GM06990 (cell line): Measurements from ENCODE around the gene EML2.
A peak's percentile ranks its signal among the peaks of the same experiment; 100 is the strongest.
"Not testable (repeated sequence)": the region's sequence is repeated elsewhere in the genome, so short reads cannot be mapped to it uniquely, and the experiment has no call there.

Experiments used
- DNase-seq: peaks from one replicate; pipeline ENCODE4 v3.0.0-alpha.2; 2011; ENCODE audit not compliant: insufficient read length; ENCODE audit errors: extremely low read depth
- H3K27me3 ChIP-seq: replicated peaks from 2 replicates; pipeline ENCODE4 v1.6.0; 2011; ENCODE audit warnings: low read length; ENCODE audit not compliant: control insufficient read depth, insufficient read depth
- H3K36me3 ChIP-seq: 2 replicates; pipeline ENCODE4 v1.5.1; 2011; ENCODE audit warnings: low read length; ENCODE audit not compliant: control insufficient read depth, insufficient read depth
- H3K4me3 ChIP-seq: replicated peaks from 2 replicates; pipeline ENCODE4 v1.5.1; 2011; ENCODE audit warnings: low read depth, mild to moderate bottlenecking, control low read depth, low read length
- TF ChIP-seq, protein P1 (sequence below): IDR thresholded peaks from 2 replicates; pipeline ENCODE4 v1.5.1; 2011; ENCODE audit warnings: low read length, control low read depth, mild to moderate bottlenecking, inconsistent platforms; ENCODE audit not compliant: insufficient read depth, poor library complexity, severe bottlenecking

EML2 gene, protein sequence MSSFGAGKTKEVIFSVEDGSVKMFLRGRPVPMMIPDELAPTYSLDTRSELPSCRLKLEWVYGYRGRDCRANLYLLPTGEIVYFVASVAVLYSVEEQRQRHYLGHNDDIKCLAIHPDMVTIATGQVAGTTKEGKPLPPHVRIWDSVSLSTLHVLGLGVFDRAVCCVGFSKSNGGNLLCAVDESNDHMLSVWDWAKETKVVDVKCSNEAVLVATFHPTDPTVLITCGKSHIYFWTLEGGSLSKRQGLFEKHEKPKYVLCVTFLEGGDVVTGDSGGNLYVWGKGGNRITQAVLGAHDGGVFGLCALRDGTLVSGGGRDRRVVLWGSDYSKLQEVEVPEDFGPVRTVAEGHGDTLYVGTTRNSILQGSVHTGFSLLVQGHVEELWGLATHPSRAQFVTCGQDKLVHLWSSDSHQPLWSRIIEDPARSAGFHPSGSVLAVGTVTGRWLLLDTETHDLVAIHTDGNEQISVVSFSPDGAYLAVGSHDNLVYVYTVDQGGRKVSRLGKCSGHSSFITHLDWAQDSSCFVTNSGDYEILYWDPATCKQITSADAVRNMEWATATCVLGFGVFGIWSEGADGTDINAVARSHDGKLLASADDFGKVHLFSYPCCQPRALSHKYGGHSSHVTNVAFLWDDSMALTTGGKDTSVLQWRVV

DNA sequence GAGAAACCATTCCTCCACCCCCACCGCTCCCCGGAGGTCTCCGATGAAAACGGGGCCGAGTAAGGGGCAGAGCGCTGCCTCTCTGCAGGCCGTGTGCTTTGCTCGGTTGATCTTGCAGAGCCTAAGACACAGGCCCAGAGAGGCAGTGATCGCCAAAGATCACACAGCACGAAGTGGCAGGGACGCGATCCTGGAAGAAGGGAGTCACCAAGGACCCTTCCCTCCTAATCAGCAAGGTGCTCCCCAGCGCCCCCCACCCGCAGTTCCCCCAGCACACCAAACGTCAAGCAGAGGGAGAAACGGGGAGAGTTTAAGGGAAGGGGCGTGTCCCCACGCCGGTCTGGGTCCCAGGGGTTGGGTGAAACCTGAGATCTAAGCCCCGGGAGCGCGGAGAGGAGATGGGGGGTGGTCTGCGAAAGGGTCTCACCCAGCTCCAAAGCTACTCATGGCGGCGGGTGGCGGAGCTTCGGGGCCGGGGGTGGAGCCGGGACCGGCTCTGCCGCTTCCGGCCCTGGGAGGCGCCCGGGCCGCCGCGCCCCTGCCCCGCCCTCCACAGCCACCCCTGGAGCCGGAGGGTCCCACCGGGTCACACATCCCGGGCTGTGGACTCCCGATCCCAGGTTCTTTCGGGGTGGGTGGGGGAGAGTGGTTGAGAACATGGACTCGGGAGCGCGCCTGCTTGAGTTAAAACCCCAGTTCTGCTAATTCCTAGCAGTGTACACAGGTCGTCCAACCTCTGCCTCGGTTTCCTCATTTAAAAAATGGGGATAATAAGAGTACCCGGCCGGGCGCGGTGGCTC lies at the start of gene EML2:
Gene EML2 (minus strand): TSS at position 468 of the 800 bp plus-strand sequence. CDS start 21 bp downstream, at position 447.
- DNase-seq = peak; percentile 71
- Histone ChIP-seq H3K27me3 (no peaks in the 10 kb centered on the region), H3K36me3 (no peaks in the 10 kb centered on the region; the same call in 1 of the 2 replicates), H3K4me3 (peak within 1 kb of the TSS; percentile 88)
- TF ChIP-seq, protein P1, sequence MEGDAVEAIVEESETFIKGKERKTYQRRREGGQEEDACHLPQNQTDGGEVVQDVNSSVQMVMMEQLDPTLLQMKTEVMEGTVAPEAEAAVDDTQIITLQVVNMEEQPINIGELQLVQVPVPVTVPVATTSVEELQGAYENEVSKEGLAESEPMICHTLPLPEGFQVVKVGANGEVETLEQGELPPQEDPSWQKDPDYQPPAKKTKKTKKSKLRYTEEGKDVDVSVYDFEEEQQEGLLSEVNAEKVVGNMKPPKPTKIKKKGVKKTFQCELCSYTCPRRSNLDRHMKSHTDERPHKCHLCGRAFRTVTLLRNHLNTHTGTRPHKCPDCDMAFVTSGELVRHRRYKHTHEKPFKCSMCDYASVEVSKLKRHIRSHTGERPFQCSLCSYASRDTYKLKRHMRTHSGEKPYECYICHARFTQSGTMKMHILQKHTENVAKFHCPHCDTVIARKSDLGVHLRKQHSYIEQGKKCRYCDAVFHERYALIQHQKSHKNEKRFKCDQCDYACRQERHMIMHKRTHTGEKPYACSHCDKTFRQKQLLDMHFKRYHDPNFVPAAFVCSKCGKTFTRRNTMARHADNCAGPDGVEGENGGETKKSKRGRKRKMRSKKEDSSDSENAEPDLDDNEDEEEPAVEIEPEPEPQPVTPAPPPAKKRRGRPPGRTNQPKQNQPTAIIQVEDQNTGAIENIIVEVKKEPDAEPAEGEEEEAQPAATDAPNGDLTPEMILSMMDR = peak; percentile 77

- Histone ChIP-seq H3K36me3 (peaks cover 28% of the 10 kb centered on the region), H3K4me3 (no peak overlapping the region), H3K27me3 (no peaks in the 10 kb centered on the region)
- no peak for DNase-seq
- TF ChIP-seq, protein P1 = no peak
These were observed 48.4 kb upstream of the EML2 start for GRCh38 chr19:45687599-45687998.

- H3K4me3 ChIP-seq, DNase-seq, H3K27me3 ChIP-seq: not testable (repeated sequence)
- peaks cover 28% of the 10 kb centered on the region for H3K36me3 ChIP-seq
These were observed 45.8 kb upstream of the EML2 start for GRCh38 chr19:45685045-45685444.

DNA sequence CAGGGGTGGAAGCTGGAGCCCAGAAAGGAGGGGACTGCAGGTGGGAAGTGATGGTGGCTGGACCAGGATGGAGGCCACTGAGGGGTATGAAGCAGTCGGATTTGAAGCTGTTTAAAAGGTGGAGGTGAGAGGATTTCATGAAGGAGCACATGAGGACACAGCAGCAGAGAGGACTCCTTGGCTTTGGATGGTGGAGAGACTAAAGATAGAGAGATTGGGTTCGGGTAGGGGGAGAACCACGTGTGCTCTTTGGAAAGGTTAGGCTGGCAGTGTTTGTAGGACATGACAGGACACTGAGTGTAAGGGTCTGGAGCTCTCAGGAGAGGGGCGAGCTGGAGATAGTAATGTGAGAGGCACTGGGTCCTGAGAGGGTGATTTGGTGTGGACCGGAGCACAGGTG lies 43.7 kb upstream of the EML2 start:
- TF ChIP-seq, protein P1 = no peak
- Histone ChIP-seq H3K4me3 (no peak overlapping the region), H3K36me3 (peaks cover 26% of the 10 kb centered on the region), H3K27me3 (no peaks in the 10 kb centered on the region)
- no peak for DNase-seq

DNA sequence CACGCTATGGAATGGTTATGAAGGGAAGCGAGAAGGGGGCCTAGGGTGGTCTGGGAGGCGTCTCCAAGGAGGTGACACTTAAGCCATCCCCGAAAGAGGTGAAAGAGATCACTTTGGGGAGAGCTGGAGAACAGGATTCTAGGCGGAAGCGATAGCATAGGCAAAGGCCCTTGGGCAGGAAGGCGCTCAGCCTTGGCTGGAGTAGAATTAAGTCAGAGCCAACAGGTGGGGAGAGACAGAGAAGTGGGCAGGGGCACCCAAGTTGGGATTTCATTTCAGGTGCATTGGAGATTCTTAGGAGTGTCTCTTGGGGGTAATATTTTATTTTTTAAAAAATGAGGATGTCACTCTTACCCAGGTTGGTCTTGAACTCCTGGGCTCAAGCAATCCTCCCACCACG lies 42.9 kb upstream of the EML2 start:
- peaks cover 18% of the 10 kb centered on the region for H3K36me3 ChIP-seq
- H3K27me3 ChIP-seq = no peaks in the 10 kb centered on the region
- no peak for DNase-seq
- no peak overlapping the region for H3K4me3 ChIP-seq
- TF ChIP-seq, protein P1 = no peak
